ENCODE results near the gene MS4A6A.
A peak's percentile ranks its signal among the peaks of the same experiment; 100 is the strongest.

DNA sequence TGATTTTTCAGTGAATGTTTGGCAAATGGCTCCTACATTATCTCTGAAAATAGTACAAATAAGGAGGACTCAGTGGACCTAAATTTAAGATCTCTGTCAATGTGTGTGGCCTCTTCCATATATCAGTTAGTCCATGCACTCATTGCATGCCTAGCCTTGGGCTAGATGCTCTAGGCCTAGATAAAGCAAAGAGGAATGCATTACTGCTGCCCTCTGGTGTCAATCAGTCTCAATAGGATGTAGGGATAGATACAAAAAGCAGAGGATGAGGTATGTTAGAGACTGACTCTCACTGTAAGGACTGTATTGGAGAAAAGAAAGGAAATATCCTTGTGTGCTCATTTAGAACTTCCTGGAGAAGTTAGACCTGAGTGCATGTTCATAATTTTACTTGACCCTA lies 52.4 kb downstream of the MS4A6A start:
- TF ChIP-seq, protein P1, sequence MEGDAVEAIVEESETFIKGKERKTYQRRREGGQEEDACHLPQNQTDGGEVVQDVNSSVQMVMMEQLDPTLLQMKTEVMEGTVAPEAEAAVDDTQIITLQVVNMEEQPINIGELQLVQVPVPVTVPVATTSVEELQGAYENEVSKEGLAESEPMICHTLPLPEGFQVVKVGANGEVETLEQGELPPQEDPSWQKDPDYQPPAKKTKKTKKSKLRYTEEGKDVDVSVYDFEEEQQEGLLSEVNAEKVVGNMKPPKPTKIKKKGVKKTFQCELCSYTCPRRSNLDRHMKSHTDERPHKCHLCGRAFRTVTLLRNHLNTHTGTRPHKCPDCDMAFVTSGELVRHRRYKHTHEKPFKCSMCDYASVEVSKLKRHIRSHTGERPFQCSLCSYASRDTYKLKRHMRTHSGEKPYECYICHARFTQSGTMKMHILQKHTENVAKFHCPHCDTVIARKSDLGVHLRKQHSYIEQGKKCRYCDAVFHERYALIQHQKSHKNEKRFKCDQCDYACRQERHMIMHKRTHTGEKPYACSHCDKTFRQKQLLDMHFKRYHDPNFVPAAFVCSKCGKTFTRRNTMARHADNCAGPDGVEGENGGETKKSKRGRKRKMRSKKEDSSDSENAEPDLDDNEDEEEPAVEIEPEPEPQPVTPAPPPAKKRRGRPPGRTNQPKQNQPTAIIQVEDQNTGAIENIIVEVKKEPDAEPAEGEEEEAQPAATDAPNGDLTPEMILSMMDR (IDR thresholded peaks at IDR 0.05; ENCODE audit: low read length): peak; percentile 50
- TF ChIP-seq EZH2 (optimal IDR thresholded peaks at IDR 0.05; ENCODE audit: low read depth, low read length) (no peak), EZH2phosphoT487 (IDR thresholded peaks at IDR 0.05; ENCODE audit: low read length) (no peak)

All from MM.1S (cell line).